Measurements from ENCODE around the gene PPARG.

PPARG gene

DNA sequence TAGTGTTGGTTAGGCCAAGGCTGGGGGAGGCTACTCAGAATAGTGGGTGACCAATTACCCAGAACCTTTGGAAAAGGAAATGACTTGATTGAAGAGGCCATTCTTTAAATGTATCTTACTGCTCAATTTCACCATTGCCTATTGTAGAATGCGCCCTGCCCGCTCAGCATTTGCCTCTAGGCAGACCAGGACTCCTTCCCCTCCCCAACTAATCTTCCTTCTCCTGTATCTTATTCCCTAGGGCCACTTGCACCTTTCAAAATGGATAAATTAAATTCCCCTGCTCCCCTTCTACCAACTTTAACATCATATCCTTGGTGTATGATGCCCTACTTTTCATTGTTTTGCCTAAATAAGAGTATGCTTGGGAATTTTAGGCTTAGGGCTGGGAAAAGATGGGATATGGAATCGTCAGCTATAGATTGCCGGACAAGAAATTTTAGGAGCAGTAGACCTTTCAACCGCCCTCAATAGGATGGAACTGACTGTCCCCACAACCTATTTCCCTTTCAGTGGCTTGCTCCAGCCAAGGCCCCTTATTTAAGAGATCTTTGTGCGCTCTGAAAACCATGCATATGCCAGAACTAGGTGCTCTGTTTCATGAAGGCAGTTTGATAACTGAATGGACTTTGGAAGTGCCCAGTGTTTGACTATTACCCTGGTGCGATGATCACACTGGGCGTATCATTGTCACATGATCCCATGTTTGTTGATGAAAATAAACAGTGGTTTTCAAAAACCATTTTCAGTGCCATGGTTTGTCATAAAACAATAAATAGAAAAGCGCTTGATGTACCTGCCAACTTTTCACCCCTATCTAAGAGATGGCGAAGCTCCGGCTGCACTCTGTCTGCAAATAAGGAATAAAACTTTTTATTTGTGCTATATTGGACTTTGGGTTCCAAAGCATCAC, 121.1 kb downstream of the PPARG start:
- no peak for DNase-seq (ENCODE audit: low read depth in 2 of 2)

GRCh38 chr3:12413721-12414255, 124.9 kb downstream of the PPARG start:
- no peak for DNase-seq (ENCODE audit: low read depth in 2 of 2)

DNA sequence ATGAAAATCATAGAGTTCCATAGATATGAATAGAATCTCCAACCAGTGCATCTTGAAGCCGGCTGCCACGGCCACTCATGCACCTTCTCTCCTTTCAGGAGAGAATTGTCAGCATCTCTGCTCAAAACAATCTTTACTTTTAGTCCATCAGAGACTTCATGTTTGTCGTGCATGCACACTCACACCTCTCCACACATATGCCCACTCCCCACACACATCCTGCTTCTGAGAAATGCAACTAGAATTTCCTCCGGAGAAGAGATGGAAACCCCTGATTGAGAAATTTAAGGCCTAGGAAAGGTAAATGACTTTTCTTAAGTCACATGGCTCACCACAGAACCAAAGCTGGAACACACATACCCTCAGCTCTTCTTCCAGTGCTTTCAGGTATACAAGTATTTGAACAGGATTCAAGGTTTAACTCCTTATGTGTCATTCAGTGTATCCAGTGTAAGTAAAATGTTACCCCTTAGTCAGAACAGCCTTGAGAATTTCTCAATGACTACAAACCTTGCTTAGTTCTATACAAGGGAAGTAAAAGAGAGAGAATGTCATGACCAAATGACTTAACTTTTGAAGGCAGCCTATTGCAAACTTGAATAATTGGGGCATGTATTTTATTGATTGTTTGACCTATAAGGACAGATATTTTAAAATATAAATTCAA, 126.3 kb downstream of the PPARG start:
- DNase-seq (ENCODE audit: low read depth in 2 of 2) = no peak

GRCh38 chr3:12416731-12417130, 127.9 kb downstream of the PPARG start:
- DNase-seq (ENCODE audit: low read depth in 2 of 2) = no peak

GRCh38 chr3:12420393-12420792, 131.5 kb downstream of the PPARG start:
- DNase-seq (ENCODE audit: low read depth in 2 of 2) = no peak

DNA sequence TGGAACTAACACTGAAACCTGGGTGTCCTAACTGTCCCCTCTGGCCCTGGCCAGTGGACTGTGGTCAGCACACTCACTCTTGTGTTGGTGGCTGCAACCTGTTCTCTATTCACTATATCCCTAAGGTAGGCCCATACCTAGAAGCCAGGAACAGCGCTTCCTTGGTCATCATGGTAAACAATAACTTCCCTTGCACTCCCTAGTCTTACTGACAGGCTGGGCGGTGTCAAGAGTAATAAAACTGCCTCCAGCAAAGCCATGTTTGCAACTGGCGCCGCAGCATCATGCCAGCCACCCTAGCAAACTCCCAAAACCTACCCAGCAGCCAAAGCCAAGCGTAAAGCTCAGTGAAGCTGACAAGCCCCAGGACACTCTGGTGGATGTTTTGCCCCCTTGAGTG, 132.3 kb downstream of the PPARG start:
- no peak for DNase-seq (ENCODE audit: low read depth in 2 of 2)

GRCh38 chr3:12423131-12423530, 134.3 kb downstream of the PPARG start:
- no peak for DNase-seq (ENCODE audit: low read depth in 2 of 2)

DNA sequence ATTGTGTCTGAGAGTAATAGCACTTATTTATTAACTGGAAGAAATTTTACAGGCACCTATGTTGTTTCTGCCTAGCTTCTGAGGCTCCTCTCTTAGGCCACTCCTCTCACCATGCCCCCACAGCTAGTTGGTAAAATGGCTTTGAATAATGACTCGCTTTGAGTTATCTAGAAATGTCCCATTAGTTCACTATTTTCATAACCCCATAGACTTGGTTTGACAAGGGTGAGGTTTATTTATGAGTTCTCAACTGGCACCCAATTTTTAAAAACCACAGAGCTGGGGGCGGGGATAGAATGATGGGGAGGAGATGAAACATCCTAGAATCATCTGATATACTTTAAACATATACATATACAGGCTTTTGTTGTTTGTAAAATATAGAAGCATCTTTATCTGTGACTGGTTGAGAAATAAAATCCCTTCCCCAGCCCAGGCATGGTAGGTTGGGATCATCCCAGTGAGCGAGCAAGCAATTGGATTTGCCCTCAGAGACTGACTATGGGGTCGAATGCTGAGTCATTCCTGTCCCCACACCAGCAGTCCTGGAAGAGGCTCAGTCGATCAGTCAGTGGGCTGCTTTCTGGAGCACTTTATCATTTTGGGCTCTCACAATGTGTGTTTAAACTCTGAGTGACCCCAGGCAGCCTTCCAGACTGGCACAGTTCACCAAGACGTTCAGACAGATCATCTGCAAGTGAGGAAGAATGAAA, 135.2 kb downstream of the PPARG start:
- no peak for DNase-seq (ENCODE audit: low read depth in 2 of 2)

- no peak for DNase-seq (ENCODE audit: low read depth in 2 of 2)
These were observed 135.9 kb downstream of the PPARG start for GRCh38 chr3:12424635-12425319.

- no peak for DNase-seq (ENCODE audit: low read depth in 2 of 2)
These were observed 137.1 kb downstream of the PPARG start for GRCh38 chr3:12425850-12426579.

GRCh38 chr3:12427551-12427950, 138.7 kb downstream of the PPARG start:
- no peak for DNase-seq (ENCODE audit: low read depth in 2 of 2)

DNA sequence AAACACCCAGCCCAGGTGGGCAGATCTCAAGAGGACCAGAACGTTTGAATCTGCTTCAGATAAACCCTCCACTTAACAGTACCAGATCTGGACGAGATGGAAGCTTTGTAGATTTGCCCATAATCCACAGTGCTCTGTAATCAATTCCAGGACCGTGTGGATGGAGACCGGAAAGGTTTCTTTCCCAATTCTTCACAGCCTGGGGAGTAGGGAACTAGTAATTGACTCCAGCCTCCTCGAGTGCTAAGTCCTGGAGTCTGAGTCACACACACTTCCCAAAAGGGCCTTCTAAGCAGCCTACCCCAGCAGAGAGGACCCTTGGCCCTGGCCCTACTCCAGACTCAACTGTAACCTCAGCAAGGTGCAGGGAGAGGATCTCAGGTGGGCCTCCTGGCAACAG, 139.3 kb downstream of the PPARG start:
- DNase-seq (ENCODE audit: low read depth in 2 of 2) = no peak

GRCh38 chr3:12430086-12430485, 141.2 kb downstream of the PPARG start:
- no peak for DNase-seq (ENCODE audit: low read depth in 2 of 2)

- no peak for DNase-seq (ENCODE audit: low read depth in 2 of 2)
These were observed 145.0 kb downstream of the PPARG start for GRCh38 chr3:12433823-12434222.

DNA sequence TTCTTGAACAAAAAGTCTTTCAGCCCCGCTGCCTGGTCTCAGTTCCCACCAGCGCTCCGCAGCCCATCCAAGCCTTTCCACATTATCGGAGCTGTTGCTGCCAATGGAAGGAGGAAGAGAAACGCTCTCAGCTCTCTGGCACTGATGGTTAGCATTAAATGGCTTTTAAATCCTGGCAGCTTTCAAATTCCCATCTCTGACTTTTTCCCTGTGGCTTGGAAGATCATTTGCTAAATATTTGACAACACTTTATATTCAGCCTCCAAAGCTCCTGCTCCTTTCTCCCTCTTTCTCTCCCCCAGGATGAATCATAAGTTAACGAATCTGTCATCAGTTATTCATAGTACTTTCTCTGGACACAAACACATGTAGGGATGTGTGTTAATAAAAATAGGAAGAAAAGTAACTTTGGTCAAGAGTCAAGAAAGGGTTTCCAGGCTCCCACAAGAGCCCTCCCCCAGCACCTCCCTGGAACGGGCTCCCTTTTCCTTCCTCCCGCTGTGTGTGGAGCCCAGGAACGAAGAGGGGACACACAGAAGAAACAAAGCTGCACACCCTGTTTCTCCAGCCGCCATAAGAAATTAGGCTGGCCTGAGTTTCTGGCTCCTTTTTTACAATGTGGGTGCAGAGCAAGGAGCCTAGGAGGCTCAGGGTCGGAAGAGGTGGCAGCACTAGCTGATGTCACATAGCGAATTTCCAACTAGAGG, 147.8 kb downstream of the PPARG start:
- no peak for DNase-seq (ENCODE audit: low read depth in 2 of 2)

GRCh38 chr3:12437221-12437605, 148.3 kb downstream of the PPARG start:
- no peak for DNase-seq (ENCODE audit: low read depth in 2 of 2)

- no peak for DNase-seq (ENCODE audit: low read depth in 2 of 2)
These were observed 149.0 kb downstream of the PPARG start for GRCh38 chr3:12437861-12438260.

DNA sequence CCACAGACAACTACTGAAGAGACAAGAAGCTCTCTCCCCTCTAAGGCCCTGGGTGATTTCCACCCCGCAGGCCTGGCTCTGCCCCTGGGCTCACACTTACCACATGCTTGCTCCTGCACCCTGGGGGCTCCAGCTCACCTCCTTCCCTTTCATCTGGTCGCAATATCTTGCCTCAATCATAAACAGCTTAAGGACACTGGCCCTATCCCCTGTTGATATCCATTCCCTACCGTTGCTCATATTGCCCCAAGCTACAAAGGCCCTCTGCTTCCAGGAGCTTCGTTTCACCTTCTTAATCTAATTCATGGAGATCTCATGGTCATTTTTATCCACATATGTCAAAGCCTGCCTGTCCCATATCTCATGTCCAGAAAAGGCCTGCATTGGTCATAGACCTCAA, 149.4 kb downstream of the PPARG start:
- no peak for DNase-seq (ENCODE audit: low read depth in 2 of 2)

DNA sequence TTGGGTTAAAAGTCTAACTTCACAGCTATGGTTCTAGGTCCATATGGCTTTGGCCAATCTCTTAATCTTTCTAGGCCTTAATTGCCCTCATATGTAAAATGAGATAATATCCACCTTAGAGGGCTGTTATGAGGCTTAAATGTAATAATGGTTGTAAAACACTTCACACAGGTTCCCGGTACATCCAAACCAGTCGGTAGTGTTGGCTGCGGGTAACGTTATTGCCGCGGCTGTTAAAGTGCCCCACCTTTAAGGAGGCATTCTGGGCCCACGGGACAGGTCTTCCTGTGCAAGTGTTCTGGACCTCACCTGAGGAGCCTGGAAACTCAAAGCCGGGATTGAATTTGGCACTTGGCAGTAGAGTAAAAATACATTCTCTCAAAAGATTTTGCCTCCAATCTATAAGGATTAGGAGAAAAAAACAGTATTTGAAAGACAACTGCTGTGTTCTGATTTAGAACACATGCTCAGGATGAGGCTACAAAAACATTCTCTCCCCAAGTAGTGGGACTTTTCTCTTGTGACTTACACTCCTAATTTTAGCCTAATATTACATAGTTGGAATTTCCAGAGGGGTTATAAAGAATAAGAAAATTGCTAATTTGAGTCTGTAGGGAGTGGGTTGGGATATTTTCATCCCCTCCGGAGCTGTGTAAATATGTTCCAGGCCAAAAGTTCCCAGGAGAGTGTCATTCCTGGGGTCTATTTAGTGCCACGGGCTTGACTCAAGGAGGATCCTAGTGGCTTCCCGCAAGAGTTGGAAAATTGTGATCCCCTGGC, 150.5 kb downstream of the PPARG start:
- DNase-seq (ENCODE audit: low read depth in 2 of 2) = no peak

All from stimulated activated CD4-positive, alpha-beta T cell treated with anti-CD3 and anti-CD28 coated beads, Interleukin-1b, Interleukin-23, amount 100 ng/mL, for 4 hours (primary cell).